Keratinocyte (primary cell): ENCODE data around the gene CPNE9. TPM values are rescaled to one million over a fixed set of nuclear protein-coding genes. Genes with fewer than 3 reads are reported as not detected.
"Not testable (repeated sequence)": the region's sequence is repeated elsewhere in the genome, so short reads cannot be mapped to it uniquely, and the experiment has no call there.

Experiments
- DNase-seq: peaks from one replicate; pipeline ENCODE4 v3.0.0-alpha.2; 2011; ENCODE audit warnings: low read depth, missing footprints, low spot score
- FAIRE-seq: peaks from 2 replicates; lab custom pipeline; 2011; peaks lifted over from hg19 to GRCh38; lab: Jason Lieb, UNC
- H2AFZ ChIP-seq: 2 replicates; pipeline ENCODE4 v1.6.0; 2012; ENCODE audit warnings: low read length, control low read depth, inconsistent platforms; ENCODE audit not compliant: control insufficient read depth
- H3K27ac ChIP-seq: 2 replicates; pipeline ENCODE4 v1.5.1; 2011; ENCODE audit warnings: low read length; ENCODE audit not compliant: control insufficient read depth, insufficient read depth
- H3K27me3 ChIP-seq: 3 replicates; pipeline ENCODE4 v1.6.0; 2011; ENCODE audit warnings: low read length; ENCODE audit not compliant: control insufficient read depth, insufficient read depth; ENCODE audit errors: extremely low read depth
- H3K36me3 ChIP-seq, 2 experiments: 2 replicates in 1 of 2; 3 replicates in 1 of 2; pipeline ENCODE4 v1.5.1; 2011; ENCODE audit warnings: low read length in 2 of 2, mild to moderate bottlenecking in 1 of 2; ENCODE audit not compliant: control insufficient read depth in 2 of 2, insufficient read depth in 2 of 2; ENCODE audit errors: extremely low read depth in 1 of 2
- H3K4me1 ChIP-seq: 3 replicates; pipeline ENCODE4 v1.5.1; 2011; ENCODE audit warnings: low read length; ENCODE audit not compliant: control insufficient read depth, insufficient read depth; ENCODE audit errors: extremely low read depth
- H3K4me2 ChIP-seq: 3 replicates; pipeline ENCODE4 v1.6.0; 2011; ENCODE audit warnings: low read depth, low read length; ENCODE audit not compliant: control insufficient read depth, insufficient read depth; ENCODE audit errors: extremely low read depth
- H3K4me3 ChIP-seq, 3 experiments: fragments of 200-600 bp in 1 of 3; sonication (generic) in 1 of 3; 2 replicates in 2 of 3; 3 replicates in 1 of 3; pipeline ENCODE4 v1.5.1; 2011 to 2016; ENCODE audit warnings: low read length in 3 of 3, mild to moderate bottlenecking in 3 of 3, control low read depth in 2 of 3, inconsistent platforms in 1 of 3, low read depth in 1 of 3, mixed read lengths in 1 of 3, mixed run types in 1 of 3, moderate library complexity in 1 of 3; ENCODE audit not compliant: control insufficient read depth in 2 of 3, insufficient read depth in 2 of 3; ENCODE audit errors: extremely low read depth in 1 of 3
- H3K79me2 ChIP-seq: 2 replicates; pipeline ENCODE4 v1.6.0; 2012; ENCODE audit warnings: low read length; ENCODE audit not compliant: control insufficient read depth, insufficient read depth
- H3K9ac ChIP-seq: 3 replicates; pipeline ENCODE4 v1.6.0; 2011; ENCODE audit warnings: low read length; ENCODE audit not compliant: control insufficient read depth, insufficient read depth; ENCODE audit errors: extremely low read depth
- H3K9me1 ChIP-seq: 3 replicates; pipeline ENCODE4 v1.6.0; 2011; ENCODE audit warnings: low read length; ENCODE audit not compliant: control insufficient read depth, insufficient read depth; ENCODE audit errors: extremely low read depth
- H3K9me3 ChIP-seq: 2 replicates; pipeline ENCODE4 v1.5.1; 2012; ENCODE audit warnings: low read depth, low read length; ENCODE audit not compliant: control insufficient read depth
- H4K20me1 ChIP-seq: 3 replicates; pipeline ENCODE4 v1.6.0; 2011; ENCODE audit warnings: low read length; ENCODE audit not compliant: control insufficient read depth, insufficient read depth; ENCODE audit errors: extremely low read depth
- CTCF ChIP-seq, 3 experiments: IDR thresholded peaks in 1 of 3; conservative IDR thresholded peaks in 1 of 3; optimal IDR thresholded peaks in 1 of 3; 2 replicates in 2 of 3; 3 replicates in 1 of 3; pipeline versions ENCODE3 to v1.5.1; 2011; ENCODE audit warnings: low read length in 3 of 3, mild to moderate bottlenecking in 3 of 3, moderate library complexity in 2 of 3, control low read depth in 1 of 3, inconsistent platforms in 1 of 3; ENCODE audit not compliant: insufficient read depth in 2 of 3; ENCODE audit errors: extremely low read depth in 1 of 3
- EZH2 ChIP-seq: IDR thresholded peaks from one replicate; pipeline ENCODE4 v1.6.1; 2012; ENCODE audit warnings: inconsistent platforms, mild to moderate bottlenecking, low read length, moderate library complexity
- dilution Hi-C: fragments of 300-500 bp; cut with MboI; formaldehyde crosslinking; loops from one replicate; pipeline ENCODE4 v1.7.0; 2020; ENCODE audit warnings: low sequenced_read_pairs; ENCODE audit not compliant: extremely low pct_ligation_motif_present
- polyA plus RNA-seq, 5 experiments: library from polyadenylated mRNA; depleted of rRNA in 3 of 5; stranded (reverse) in 3 of 5; stranded (forward) in 1 of 5; unstranded in 1 of 5; fragments of >200 nt; gene quantifications; 1 replicate in 1 of 5; 2 replicates in 3 of 5; 3 replicates in 1 of 5; pipeline versions ENCODE4 v1.2.1 to v1.2.3, GENCODE V29; 2011 to 2012; ENCODE audit warnings: missing spikeins in 2 of 5, low read depth in 1 of 5, low replicate concordance in 1 of 5

Gene CPNE9
- polyA plus RNA-seq, 1 donor (not counting 4 experiments of a cell fraction or from before 2014, with no cell fraction given) = not detected

DNA sequence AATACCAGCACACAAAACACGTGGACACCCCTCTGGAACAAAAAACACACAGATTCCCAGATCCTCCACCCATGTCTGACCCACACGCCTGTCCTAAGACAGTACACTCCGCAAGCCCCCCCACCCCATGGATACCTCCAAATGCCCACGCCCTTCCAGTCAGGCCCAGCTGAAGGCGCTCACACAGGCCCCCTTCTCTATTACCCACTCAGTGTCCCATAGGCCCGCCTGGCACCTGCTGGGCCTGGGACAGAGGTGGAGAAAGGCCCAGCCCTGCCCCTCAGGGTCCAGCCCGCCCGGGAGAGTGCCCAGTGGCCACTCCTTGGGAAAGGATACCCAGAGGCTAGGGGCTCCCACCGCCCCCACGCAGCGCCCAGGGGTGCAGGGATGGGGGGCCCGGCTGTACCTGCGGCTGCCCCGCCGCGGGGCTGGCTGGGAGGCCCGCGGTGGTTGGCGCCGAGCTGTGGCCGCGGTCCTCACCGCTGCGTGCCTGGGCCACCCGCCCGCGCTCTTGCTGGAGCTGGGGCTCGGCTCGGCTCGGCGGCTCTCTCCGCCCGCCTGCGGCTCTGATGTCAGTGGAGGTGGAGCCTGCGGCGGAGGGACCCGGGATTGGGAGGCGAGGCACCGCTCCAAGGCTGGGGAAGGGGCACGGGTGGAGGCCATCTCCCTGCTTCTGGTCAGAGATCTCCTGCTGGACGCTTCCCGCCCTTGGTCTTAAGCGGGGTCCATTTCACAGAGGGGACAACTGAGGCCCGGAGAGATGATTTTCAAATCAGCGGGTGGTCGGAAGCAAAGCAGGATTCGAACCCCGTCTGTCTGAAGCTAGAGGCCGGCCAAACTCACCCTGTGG is 66.0 kb downstream of the CPNE9 start, which contains the start of gene CAMK1:
Gene CAMK1, minus strand, starts transcription at position 522 of the 850 bp plus-strand sequence. CDS start 2,198 bp downstream, outside the sequence.
- no peaks in the 10 kb centered on the region for H4K20me1 ChIP-seq
- dilution Hi-C loops = no loop called here
- no peak for FAIRE-seq
- peak within 1 kb of the TSS; percentile 79 for H3K4me2 ChIP-seq
- no peaks in the 10 kb centered on the region for H3K36me3 ChIP-seq
- H3K4me3 ChIP-seq = peak within 1 kb of the TSS; percentile 33 to 63 (median 36)
- TF ChIP-seq CTCF (optimal IDR thresholded peaks at IDR 0.05 in 1 of 3, IDR thresholded peaks at IDR 0.05 in 1 of 3, conservative IDR thresholded peaks at IDR 0.05 in 1 of 3; ENCODE audit: extremely low read depth in 1 of 3, insufficient read depth in 2 of 3, low read length in 3 of 3) = no peak
- TF ChIP-seq EZH2 = no peak
- no peaks in the 10 kb centered on the region for H3K9me3 ChIP-seq
- H3K4me1 ChIP-seq = peaks cover 5% of the 10 kb centered on the region
- peaks cover 5% of the 10 kb centered on the region for H3K27me3 ChIP-seq
- no peak for DNase-seq
- peak within 1 kb of the TSS; percentile 52 for H3K9ac ChIP-seq
- H3K27ac ChIP-seq = no peak within 1 kb of the TSS
- H3K9me1 ChIP-seq = no peaks in the 10 kb centered on the region
- H2AFZ ChIP-seq = peak within 1 kb of the TSS; percentile 83
- H3K79me2 ChIP-seq = no peaks in the 10 kb centered on the region

DNA sequence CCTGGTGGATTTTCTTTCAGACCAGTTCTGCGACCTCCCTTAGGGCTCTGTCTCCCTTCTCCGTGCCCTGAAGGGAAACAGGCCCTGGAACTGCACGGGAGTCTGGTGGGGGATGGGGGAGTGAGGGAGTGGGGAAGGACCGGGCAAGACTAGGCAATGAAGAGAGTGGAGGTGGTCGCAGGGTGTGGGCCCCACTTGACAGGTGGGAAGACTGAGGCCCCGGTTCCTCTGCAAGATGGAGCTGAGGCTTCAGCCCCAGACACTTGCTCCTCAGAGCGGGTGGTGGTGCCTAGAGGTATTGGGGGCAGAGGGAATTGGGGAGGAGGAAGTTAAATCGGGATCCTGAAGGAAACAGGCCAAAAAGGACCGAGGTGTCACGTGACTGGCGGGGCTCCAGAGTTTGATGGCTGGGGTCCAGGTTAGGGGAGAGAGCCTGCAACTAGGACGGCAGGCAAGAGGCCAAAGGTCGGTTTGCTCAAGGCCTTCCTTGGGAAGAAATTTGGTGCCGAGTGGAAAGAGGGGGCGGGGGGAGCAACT is 66.7 kb downstream of the CPNE9 start:
- H3K9ac ChIP-seq = peak overlapping the region; percentile 52
- H3K27me3 ChIP-seq = peaks cover 5% of the 10 kb centered on the region
- dilution Hi-C loops = no loop called here
- no peak for DNase-seq
- H2AFZ ChIP-seq = peak overlapping the region; percentile 83
- no peaks in the 10 kb centered on the region for H3K79me2 ChIP-seq
- peaks cover 5% of the 10 kb centered on the region for H3K4me1 ChIP-seq
- no peak for FAIRE-seq
- H3K4me3 ChIP-seq = peak overlapping the region; percentile 33 to 63 (median 36)
- H3K27ac ChIP-seq = no peak overlapping the region
- H3K36me3 ChIP-seq = no peaks in the 10 kb centered on the region
- TF ChIP-seq CTCF (optimal IDR thresholded peaks at IDR 0.05 in 1 of 3, IDR thresholded peaks at IDR 0.05 in 1 of 3, conservative IDR thresholded peaks at IDR 0.05 in 1 of 3; ENCODE audit: extremely low read depth in 1 of 3, insufficient read depth in 2 of 3, low read length in 3 of 3) = no peak
- TF ChIP-seq EZH2 = no peak
- H3K4me2 ChIP-seq = peak overlapping the region; percentile 79
- H4K20me1 ChIP-seq = no peaks in the 10 kb centered on the region
- no peaks in the 10 kb centered on the region for H3K9me1 ChIP-seq
- no peaks in the 10 kb centered on the region for H3K9me3 ChIP-seq

DNA sequence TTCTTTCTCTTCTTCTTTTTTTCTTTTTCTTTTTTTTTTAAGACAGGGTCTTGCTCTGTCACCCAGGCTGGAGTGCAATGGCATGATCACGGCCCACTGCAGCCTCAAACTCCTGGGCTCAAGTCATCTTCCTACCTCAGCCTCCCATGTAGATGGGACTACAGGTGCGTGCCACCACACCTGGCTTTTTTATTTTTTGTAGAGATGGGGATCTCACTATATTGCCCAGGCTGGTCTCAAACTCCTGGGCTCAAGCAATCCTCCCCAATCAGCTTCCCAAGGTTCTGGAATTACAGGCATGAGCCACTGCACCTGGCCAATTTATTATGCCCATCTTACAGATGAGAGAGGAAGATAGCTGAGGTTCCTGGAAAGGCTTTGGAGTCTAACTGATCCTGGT is 67.4 kb downstream of the CPNE9 start:
- dilution Hi-C loops, H4K20me1 ChIP-seq: not testable (repeated sequence)

More for the DNA sequence above, 67.4 kb downstream of the CPNE9 start:
- H2AFZ ChIP-seq, H3K4me2 ChIP-seq, H3K9me3 ChIP-seq, FAIRE-seq, H3K79me2 ChIP-seq, H3K36me3 ChIP-seq, DNase-seq, H3K27ac ChIP-seq, H3K27me3 ChIP-seq, H3K9me1 ChIP-seq, H3K4me1 ChIP-seq, H3K4me3 ChIP-seq, H3K9ac ChIP-seq: not testable (repeated sequence)
